HPDE6-E6E7 (cell line): Measurements from ENCODE around the gene ITPRIPL1.
A peak's percentile ranks its signal among the peaks of the same experiment; 100 is the strongest.

Experiments used
- DNase-seq: peaks from one replicate; pipeline ENCODE4 v3.0.0; 2011; ENCODE audit warnings: missing footprints; ENCODE audit errors: extremely low spot score

ITPRIPL1 gene

DNA sequence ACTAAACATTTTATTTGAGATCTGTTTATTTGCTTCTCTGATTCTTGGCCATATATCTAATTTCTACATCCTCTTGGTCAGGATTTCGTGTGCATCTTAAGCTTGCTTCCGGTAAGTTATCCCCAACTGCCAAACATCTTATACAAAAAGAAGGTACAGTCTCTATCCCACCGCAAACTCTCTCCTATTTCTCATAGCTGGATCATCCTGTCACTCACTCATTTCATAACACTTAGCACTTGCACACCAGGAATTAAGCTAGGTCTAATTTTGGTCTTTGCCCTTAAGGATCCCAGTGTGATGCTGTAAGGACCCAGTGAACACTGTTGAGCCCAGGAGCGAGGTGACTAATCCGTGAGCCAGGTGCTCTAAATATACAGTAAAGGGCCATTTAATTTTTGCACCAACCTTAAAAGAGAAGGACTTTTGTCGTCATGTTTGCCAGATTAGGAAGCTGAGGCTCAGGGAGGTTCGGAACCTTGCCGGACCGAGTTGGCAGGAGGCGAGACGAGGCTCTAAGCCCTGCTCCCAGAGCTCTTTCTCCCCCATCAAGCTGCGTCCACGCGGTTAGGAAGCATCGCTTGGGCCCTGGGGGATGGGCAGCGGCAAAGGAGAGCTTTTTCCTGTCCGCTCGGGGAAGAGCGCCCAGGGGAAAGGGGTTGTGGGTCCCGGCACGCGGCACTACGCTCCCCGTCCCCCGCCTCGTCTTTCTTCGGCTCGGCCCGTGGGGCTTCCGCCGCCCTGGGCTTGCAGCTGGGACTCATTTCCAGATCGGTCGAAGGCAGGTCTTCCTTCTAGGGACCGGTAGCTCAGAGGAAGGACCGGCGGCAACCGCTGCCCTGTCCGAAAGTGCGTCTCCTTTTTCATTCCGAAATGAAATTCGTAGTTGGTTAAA lies 4.1 kb upstream of the ITPRIPL1 start:
- DNase-seq = no peak

DNA sequence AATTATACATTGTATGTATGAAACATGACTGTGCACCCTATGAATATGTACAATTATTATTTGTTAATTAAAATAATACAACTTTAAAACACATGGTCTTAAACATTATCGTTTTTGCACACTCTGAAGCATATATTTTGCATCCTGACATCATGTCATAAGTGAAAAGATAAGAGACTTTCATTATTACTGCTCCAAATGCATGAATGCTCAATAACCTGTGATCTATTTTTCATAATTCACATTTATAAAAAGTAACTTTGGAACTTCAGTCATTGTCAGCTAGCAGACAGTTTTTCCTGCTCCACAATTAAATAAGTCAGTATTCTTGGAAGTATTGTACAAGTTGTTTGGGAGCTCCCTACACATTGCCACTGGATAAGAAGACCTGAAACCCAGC lies 1.3 kb upstream of the ITPRIPL1 start:
- no peak for DNase-seq

DNA sequence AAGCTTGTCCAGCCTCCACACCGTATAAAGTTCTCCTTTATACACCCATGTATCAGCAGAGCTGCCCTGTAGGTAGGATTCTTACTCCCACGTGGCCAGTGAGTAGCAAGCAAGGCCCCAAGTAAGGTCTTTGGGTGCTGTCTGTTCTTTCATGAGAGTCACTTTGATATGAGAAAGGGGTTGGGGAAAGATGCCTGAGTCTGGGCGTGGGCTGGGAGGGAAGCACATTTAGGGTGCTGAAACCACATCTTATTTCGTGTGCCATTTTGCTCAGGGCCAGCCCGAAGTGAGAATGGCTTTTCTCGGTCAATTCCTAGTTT lies 436 bp upstream of the ITPRIPL1 start:
- no peak for DNase-seq

DNA sequence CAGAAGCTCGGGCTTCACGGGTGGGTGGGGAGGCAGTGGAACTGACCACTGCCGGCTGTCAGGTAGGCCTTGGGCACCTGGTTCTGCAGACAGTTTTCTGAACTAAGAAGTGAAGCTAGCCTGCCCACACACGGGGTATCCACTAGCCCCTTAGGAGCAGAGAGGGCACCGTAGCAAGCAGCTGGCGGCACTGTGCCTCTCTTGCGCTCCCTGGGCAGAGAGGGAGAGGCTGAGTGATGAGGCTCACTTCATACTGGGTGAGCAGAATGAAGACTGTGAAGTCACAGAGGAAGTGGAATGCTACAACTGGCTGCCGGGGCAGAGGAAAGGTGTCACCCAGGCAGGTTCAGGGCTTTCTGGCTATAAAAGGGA lies 753 bp downstream of the ITPRIPL1 start:
- DNase-seq = no peak

DNA sequence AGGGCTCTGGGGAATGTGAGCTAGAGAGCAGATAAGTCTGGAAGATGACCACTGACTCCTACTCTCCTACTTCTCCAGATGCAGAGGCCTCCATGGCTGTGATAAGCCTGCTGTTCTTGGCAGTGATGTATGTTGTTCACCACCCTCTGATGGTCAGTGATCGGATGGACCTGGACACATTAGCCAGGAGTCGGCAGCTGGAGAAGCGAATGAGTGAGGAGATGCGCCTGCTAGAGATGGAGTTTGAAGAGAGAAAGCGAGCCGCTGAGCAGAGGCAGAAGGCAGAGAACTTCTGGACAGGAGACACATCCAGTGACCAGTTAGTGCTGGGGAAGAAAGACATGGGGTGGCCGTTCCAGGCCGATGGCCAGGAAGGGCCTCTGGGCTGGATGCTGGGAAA lies 1.4 kb downstream of the ITPRIPL1 start:
- DNase-seq = no peak

DNA sequence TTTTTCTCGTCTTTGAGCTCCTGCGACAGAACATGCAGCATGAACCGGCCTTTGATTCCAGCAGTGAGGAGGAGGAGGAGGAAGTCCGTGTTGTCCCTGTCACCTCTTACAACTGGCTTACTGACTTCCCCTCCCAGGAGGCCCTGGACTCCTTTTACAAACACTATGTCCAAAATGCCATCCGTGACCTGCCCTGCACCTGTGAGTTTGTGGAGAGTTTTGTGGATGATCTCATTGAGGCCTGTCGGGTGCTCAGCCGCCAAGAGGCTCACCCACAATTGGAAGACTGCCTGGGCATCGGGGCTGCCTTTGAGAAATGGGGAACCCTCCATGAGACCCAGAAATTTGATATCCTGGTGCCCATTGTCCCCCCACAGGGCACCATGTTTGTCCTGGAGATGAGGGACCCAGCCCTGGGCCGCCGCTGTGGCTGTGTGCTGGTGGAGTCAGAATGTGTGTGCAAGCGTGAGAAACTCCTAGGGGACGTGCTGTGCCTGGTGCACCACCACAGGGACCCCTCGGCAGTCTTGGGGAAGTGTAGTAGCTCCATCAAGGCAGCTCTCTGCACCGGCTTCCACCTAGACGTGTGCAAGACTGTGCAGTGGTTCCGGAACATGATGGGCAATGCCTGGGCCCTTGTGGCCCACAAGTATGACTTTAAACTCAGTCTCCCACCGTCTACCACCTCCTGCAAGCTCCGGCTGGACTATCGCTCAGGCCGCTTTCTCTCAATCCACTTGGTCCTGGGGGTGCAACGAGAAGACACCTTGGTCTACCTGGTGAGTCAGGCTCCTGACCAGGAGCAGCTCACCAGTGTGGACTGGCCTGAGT lies 2.1 kb downstream of the ITPRIPL1 start:
- DNase-seq = no peak

DNA sequence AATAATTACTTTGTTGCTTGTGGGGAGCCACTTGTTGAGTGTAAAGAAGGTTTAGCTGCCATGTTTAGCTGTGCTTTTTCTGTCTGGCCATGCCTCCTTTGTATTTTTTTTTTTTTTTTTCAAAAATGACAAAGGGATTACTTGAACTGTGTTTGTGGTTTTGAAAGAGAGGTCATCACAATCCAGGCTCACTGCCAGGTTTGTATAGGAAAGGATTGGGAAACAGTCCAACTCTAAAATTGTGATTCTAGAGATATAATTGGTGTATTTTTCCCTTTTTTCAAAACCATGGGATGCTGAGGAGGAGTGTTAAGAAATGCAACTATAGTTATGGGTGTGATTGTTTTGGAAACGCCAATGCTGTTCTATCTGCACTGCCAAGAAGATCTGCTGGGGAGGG lies 4.3 kb downstream of the ITPRIPL1 start:
- DNase-seq = no peak

DNA sequence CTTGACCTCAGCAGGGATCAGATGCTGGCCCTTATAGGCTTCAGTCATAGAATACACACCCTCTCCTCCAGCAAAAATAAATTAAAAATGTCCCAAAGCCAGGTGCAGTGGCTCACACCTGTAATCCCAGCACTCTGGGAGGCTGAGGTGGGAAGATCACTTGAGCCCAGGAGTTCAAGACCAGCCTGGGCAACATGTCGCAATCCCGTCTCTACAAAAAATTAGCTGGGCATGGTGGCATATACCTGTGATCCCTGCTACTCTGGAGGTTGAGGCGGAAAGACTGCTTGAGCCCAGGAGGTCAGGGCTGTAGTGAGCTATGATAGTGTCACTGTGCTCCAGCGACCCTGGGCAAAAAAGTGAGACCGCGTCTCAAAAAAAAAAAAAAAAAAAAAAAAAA lies 4.8 kb downstream of the ITPRIPL1 start:
- no peak for DNase-seq

DNA sequence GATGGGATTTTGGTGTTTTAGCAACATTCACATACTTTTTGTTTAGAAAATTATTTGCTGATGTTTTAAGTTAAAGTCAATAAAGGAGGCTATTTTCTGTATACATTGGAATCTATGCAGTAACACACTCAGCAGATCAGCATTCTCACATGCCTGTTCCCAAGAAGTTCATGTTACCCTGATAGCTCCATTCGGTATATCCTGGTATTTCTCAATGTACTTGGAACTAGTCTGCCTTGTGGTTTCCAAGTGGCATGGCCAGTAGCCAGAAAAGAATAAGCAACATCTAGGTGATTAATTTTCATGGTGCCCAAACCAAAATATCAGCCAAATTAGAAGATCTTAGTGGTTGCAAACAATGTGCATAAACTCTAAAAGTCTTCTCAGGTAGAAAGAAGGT lies 5.3 kb downstream of the ITPRIPL1 start:
- DNase-seq = peak; percentile 66

DNA sequence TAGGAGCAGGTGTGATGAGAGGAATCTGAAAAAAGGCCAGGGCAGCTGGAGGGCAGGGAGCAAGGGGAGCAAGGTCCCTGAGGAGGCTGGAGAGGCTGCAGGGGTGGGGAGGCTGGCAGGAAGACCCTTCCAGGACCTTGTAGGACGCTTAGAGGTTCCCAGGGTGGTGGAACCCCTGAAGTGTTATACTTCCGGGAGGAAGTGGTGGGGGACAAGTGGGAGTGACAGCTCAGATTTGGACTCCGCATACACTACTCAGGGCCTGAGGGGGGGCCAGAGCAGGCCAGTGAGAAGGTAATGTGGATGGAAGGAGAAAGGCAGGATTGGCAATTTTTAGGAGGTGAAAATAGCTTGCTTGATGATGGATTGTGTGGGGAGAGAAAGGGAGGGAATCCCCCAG lies 8.6 kb downstream of the ITPRIPL1 start:
- no peak for DNase-seq

DNA sequence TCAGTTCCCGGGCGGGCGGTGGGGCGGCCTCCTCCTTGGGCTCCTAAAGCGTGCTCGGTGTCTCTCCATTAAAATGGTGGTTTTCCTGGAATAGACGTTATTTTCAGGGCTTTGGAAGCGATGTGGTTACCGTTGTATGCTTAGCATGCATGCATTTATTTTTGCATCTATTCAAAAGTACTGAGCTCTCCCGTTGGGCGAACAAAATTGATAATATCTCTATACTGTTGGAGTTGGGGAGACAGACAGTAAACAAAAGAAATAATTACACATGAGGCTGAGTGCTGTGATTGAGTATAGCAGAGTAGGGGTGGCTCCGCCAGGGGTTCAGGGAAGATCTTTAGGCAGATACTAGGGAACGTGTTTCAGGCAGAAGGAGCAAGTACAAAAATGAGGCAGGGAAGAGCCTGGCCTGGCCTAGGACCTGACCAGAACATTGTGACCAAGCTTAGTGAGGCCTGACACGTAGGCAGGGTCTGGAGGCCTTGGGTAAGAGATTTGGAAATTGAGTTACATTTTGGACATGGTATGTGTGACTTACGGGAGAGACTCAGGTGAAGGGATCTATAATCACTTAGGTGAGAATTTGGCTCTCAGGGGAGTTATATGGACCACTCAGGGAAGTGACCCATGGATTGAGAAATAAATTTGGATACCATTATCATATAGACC lies 11.1 kb downstream of the ITPRIPL1 start:
- DNase-seq = no peak

DNA sequence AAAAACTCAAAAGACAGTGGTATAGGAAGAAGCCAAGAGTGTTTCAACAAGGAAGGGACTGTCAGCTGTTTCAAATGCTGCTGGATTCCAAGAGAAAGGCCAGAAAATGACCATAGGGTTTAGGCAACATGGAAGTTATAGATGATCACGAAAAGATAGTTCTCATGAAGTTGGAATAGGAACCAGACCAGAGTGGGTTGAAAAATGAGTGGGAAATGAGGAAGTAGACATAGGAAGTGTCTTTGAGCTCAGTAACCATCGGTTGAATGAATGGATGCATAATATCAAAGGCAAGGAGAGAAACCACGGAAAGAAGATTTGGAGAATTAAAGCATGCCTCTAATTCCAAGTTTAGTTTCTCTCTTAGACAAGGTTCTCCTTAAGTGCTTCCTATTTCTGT lies 11.8 kb downstream of the ITPRIPL1 start:
- DNase-seq = no peak

DNA sequence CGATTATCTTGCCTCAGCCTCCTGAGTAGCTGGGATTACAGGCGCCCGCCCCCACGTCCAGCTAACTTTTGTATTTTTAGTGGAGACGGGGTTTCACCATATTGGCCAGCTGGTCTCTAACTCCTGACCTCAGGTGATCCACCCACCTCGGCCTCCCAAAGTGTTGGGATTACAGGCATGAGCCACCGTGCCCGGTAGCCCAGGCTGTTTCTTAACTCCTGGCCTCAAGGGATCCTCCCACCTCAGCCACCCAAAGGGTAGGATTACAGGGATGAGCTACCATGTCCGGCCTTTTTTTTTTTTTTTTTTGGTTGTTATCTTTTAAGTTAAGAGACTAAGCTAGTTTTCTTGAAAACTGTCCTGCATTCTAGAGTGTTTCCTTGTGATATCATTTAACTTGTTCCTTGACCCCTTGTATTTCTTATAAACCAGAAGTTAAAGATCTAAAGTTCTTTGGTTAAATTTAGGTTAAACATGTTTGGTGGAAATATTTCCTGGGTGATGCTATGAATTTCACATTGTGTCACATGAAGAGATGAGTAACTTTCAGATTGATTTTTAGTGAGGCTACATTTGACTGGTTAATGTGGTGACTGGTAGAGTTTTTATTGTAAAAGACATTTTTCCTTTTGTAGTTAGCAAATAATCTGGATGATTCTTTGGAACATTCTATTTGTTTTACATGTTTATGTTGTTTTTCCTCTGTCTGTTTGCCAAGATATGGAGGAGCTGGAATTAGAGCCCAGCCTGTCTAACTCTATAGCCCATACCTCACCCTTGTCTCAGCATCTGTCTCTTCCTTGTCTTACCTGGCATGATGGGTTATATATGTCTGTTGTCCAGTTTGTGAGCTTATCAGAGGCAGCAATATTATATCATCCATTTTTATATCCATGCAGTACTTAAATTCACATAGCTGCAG lies 15.6 kb downstream of the ITPRIPL1 start:
- DNase-seq = no peak

DNA sequence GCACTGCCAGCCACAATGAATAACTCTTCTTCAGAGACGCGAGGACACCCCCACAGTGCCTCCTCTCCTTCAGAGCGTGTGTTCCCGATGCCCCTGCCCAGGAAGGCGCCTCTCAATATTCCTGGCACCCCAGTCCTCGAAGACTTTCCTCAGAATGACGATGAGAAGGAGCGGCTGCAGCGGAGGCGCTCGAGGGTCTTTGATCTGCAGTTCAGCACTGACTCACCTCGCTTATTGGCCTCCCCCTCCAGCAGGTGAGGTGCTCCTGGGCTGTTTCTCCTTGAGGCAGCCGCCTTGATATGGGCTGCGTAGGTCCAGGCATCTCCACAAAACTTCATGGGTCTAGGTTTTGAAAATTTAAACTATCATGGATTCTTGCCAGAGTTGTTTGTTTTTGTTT lies 16.5 kb downstream of the ITPRIPL1 start:
- DNase-seq = no peak

DNA sequence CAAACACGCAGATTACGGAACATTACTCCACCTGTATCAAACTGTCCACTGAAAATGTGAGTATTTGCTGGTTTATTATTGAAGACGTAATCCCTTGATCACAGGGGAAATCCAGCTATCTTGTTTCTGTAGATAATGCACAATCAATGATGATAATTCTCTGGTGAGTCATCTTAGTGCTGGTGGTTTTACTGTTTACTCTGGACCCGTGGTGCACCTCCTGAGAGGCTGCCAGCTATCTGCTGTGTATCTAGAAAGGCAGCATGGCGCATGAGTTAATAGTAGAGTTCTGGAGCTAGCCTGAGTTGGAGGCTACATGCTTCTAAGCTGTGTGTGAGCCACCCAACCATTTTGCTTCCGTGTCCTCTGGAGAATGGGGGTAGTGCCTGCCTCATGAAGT lies 17.0 kb downstream of the ITPRIPL1 start:
- DNase-seq = no peak

DNA sequence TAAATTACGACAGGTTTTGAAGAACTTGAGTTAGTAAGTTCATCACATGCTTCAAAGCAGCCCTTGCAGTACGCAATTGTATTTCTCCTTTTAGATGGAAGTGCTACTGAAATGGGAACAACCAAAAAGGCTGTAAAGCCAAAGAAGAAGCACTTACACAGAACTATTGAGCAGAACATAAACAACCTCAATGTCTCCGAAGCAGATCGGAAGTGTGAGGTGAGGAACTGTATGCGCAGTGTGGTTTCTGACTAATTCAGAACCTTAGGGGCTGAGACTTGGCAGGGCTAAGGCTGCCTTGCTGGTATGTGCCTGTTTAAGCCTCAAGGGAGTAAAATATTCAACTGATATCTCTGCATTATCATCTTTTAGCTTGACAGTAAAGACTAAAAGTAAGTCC lies 18.9 kb downstream of the ITPRIPL1 start:
- no peak for DNase-seq

DNA sequence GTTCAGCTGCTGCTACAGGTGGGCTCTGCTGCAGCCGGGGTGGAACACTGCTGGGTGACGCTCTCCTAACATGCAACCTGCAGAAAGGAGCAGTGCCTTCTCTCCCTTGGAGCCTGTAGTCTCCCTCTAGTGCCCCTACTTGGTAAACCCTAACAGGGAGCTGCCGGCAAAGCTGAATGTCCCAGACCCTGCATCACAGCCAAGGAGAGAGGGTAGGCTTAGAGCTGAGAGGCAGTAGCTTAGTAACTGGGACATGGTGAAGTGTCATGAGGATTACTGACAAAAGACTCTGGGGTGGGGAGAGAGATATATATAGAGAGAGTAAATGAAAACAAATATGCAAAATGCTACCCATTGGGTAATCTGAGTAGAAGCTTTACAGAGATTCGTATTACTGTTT lies 20.3 kb downstream of the ITPRIPL1 start:
- no peak for DNase-seq

DNA sequence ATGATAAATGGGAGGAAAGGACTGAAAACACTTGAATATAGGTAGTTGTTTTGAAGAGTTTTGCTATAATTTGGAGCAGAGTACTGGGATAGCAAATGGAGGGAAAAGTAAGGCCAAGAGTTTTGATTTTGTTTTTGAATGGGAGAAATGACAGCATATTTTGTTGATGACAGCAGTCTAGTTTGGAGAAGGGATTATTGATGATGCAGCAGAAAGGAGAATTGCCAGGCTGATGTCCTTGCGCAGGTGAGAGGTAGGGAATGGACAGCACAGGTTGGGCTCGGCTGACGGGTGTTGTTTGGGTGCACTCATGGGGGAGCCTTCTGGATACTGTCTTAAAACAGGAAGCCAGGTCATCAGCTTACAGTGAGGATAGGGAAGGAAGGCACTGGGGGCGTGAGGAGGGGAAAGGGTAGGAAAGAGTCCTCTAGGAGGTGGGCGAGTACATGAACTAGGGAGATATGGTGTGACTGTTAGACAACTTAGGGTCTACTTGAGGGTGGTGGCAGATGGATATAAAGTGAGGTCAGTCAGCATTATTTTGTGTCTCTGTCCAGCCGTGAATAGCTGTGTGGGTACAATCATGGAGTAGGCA lies 20.8 kb downstream of the ITPRIPL1 start:
- DNase-seq = no peak

DNA sequence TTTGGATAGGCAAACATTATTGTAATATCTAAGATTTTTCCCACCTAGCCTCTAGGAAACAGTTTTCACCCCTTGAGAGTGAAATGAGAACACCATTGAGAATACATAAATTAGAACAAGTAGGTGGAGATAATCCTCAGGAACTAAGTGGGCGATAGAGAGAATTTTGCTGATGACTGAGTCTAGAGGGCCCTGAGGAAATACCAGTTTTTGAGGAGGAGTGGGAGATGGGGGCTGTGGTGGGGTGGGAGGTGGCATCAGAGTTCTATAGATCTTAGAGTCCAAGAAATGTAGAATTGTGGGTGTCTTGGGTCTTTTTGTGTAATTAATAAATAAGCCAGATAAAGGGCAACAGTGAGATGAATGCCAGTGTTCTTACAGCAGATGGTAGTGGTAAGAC lies 22.3 kb downstream of the ITPRIPL1 start:
- DNase-seq = no peak

DNA sequence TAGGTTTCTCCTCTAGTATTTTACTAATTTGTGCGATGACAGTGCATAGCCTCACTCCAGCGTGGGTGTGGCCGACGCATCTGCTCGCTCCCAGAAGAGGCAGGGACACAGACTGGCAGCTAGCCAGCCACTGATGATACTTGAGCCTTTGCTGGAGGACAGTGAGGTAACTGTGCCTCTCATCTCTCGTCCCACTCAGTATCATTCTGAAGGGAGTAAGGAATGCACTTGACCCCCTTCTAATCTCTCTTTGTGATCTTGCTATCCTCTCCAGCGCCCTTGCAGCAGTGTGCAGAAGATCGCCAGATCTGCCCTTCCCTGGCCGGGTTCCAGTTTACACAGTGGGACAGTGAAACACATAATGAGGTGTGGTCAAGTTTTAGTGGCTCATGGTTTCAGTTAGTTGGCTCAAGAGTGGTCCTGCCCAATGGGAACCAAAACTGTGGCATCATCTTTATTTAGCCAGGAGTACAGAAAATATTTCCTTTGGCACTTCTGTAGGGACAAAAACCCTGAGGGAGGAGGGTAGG lies 28.0 kb downstream of the ITPRIPL1 start:
- no peak for DNase-seq

DNA sequence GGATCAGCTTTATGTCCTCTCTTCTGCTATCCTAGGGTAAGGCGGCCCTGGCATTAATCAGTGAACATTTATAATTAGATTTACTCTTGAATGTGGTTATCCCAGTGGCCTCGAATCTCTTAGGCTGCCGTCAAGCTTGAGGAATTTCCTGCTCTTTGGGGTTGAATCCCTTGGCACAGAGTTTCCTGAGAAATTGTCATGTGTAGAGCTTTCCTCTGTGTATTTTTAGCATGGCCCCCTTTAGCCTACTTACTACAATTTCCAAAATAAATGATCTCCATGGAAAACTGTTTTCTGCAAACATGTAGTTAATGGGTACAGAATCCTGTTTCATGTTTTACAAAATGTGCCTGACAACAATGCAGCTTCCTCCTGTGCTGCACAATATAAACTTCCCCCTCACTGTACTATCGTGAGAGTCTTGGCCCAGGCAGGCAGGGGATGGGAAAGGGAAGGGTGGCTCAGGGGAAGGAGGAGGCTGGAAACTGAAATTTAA lies 28.5 kb downstream of the ITPRIPL1 start:
- DNase-seq = no peak
